Neural progenitor cell (in vitro differentiated cells): Measurements from ENCODE around the gene MATN1. TPM values are rescaled to one million over a fixed set of nuclear protein-coding genes. Genes with fewer than 3 reads are reported as not detected.

Experiments
- DNase-seq: peaks from one replicate; pipeline ENCODE4 v3.0.0-alpha.2; 2016; ENCODE audit warnings: low spot score
- H2AFZ ChIP-seq: fragments of 200-600 bp; sonication (generic); replicated peaks from 2 replicates; pipeline ENCODE4 v1.6.1; 2016; ENCODE audit warnings: antibody characterized with exemption
- H3F3A ChIP-seq: fragments of 200-600 bp; sonication (generic); 2 replicates; pipeline ENCODE4 v1.6.1; 2016; ENCODE audit warnings: antibody characterized with exemption, low read depth
- H3K27ac ChIP-seq: fragments of 200-600 bp; sonication (generic); 2 replicates; pipeline ENCODE4 v1.5.1; 2016; ENCODE audit warnings: mild to moderate bottlenecking
- H3K27me3 ChIP-seq: fragments of 200-600 bp; sonication (generic); 2 replicates; pipeline ENCODE4 v1.6.1; 2016; ENCODE audit warnings: mild to moderate bottlenecking, moderate library complexity
- H3K36me3 ChIP-seq: fragments of 200-600 bp; sonication (generic); 2 replicates; pipeline ENCODE4 v1.5.1; 2016
- H3K4me1 ChIP-seq: fragments of 200-600 bp; sonication (generic); 2 replicates; pipeline ENCODE4 v1.6.1; 2016; ENCODE audit warnings: mixed run types
- H3K4me2 ChIP-seq: fragments of 200-600 bp; sonication (generic); 2 replicates; pipeline ENCODE4 v1.6.1; 2016
- H3K4me3 ChIP-seq: fragments of 200-600 bp; sonication (generic); 2 replicates; pipeline ENCODE4 v1.5.1; 2016
- H3K79me2 ChIP-seq: fragments of 200-600 bp; sonication (generic); 2 replicates; pipeline ENCODE4 v1.6.1; 2016; ENCODE audit warnings: low read depth
- H3K9ac ChIP-seq: fragments of 200-600 bp; sonication (generic); 2 replicates; pipeline ENCODE4 v1.6.1; 2016
- H3K9me3 ChIP-seq: fragments of 200-600 bp; sonication (generic); 2 replicates; pipeline ENCODE4 v1.5.1; 2016; ENCODE audit warnings: low read depth
- H4K20me1 ChIP-seq: fragments of 200-600 bp; sonication (generic); 2 replicates; pipeline ENCODE4 v1.6.1; 2016; ENCODE audit warnings: low read depth
- H3K27ac Mint-ChIP-seq: 3 replicates; pipeline ENCODE4 v1.8.0; 2021; ENCODE audit warnings: mixed read lengths
- H3K27me3 Mint-ChIP-seq: 2 replicates; pipeline ENCODE4 v1.8.0; 2022; ENCODE audit warnings: low read depth, mild to moderate bottlenecking, inconsistent platforms, moderate library complexity, mixed read lengths; ENCODE audit not compliant: insufficient read depth
- H3K36me3 Mint-ChIP-seq: 3 replicates; pipeline ENCODE4 v1.8.0; 2021; ENCODE audit warnings: mixed read lengths
- H3K4me1 Mint-ChIP-seq: 3 replicates; pipeline ENCODE4 v1.8.0; 2021; ENCODE audit warnings: mixed read lengths
- H3K4me3 Mint-ChIP-seq: 3 replicates; pipeline ENCODE4 v1.8.0; 2021; ENCODE audit warnings: mild to moderate bottlenecking, moderate library complexity, mixed read lengths
- H3K9me3 Mint-ChIP-seq: 3 replicates; pipeline ENCODE4 v1.8.0; 2020; ENCODE audit warnings: mixed read lengths
- EZH2 ChIP-seq: fragments of 200-600 bp; sonication (generic); IDR thresholded peaks from 2 replicates; pipeline ENCODE4 v1.6.1; 2017; ENCODE audit warnings: antibody characterized with exemption, mild to moderate bottlenecking, moderate library complexity
- EZH2phosphoT487 ChIP-seq: fragments of 200-600 bp; sonication (generic); IDR thresholded peaks from 2 replicates; pipeline ENCODE4 v1.6.1; 2017; ENCODE audit warnings: antibody characterized with exemption
- total RNA-seq: library from RNA; depleted of rRNA; stranded (reverse); fragments of >200 nt; gene quantifications from 2 replicates; pipeline ENCODE4 v1.2.3, GENCODE V29; 2015; ENCODE audit warnings: low replicate concordance
- TF ChIP-seq, protein P1 (sequence below): fragments of 200-600 bp; sonication (generic); IDR thresholded peaks from 2 replicates; pipeline ENCODE4 v1.5.1; 2017; ENCODE audit warnings: antibody characterized with exemption, mild to moderate bottlenecking

MATN1 gene
- total RNA-seq, 1 donor from 2014 or later: not detected

DNA sequence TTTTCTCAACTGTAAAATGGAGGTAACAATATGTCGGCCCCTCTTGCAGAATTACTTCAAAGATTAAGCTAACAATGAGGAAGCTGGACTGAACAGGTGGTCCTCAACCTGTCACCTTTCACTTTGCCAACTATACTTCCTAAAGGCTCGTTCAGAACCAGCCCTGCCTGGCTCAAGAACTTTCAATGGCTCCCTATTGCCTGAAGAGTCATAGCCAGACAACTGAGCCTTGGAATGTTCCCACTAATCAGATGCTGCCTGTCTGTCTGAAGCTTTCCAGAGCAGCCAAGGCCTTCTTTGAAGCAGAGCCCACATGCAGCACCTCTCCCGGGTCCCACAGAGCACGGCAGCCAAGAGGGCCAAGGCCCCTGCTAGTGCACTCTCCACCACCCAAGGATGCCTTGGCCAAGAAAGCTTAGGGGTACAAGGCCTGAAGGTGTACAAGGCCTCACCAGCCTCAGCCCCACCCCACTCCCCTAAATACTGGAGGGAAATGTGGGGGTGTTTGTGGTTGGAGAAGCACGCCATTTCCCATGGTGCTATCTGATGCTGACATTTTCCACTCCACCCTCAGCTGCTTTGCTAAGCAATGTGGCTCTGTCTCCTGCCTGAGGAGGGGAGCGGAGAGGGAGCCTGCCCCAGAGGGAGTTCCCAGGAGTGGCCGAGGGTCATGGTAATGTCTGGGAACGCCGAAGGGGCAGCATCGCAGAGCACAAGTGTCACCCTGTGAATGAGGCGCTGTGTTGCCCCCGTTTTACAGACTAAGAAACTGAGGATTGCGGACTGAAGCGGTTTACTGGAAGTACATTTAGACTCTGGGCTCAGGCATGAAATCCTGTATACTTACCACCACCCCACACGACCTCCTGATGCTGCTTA, 42.4 kb upstream of the MATN1 start:
- no peak overlapping the region for H3K9ac ChIP-seq
- Mint-ChIP-seq H3K36me3 (no peaks in the 10 kb centered on the region), H3K27me3 (peaks cover 2% of the 10 kb centered on the region), H3K4me1 (peaks cover 17% of the 10 kb centered on the region), H3K9me3 (no peaks in the 10 kb centered on the region), H3K27ac (no peak overlapping the region), H3K4me3 (no peak overlapping the region)
- no peaks in the 10 kb centered on the region for H3F3A ChIP-seq
- TF ChIP-seq, protein P1, sequence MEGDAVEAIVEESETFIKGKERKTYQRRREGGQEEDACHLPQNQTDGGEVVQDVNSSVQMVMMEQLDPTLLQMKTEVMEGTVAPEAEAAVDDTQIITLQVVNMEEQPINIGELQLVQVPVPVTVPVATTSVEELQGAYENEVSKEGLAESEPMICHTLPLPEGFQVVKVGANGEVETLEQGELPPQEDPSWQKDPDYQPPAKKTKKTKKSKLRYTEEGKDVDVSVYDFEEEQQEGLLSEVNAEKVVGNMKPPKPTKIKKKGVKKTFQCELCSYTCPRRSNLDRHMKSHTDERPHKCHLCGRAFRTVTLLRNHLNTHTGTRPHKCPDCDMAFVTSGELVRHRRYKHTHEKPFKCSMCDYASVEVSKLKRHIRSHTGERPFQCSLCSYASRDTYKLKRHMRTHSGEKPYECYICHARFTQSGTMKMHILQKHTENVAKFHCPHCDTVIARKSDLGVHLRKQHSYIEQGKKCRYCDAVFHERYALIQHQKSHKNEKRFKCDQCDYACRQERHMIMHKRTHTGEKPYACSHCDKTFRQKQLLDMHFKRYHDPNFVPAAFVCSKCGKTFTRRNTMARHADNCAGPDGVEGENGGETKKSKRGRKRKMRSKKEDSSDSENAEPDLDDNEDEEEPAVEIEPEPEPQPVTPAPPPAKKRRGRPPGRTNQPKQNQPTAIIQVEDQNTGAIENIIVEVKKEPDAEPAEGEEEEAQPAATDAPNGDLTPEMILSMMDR: no peak
- TF ChIP-seq EZH2phosphoT487: no peak
- no peak for TF ChIP-seq EZH2
- H3K27me3 ChIP-seq: no peaks in the 10 kb centered on the region
- no peak for DNase-seq
- no peak overlapping the region for H3K27ac ChIP-seq
- no peak overlapping the region for H2AFZ ChIP-seq
- H3K4me3 ChIP-seq: no peak overlapping the region
- no peak overlapping the region for H3K4me2 ChIP-seq
- H3K79me2 ChIP-seq: no peaks in the 10 kb centered on the region
- no peaks in the 10 kb centered on the region for H3K36me3 ChIP-seq
- H4K20me1 ChIP-seq: no peaks in the 10 kb centered on the region
- peaks cover 13% of the 10 kb centered on the region for H3K4me1 ChIP-seq
- no peaks in the 10 kb centered on the region for H3K9me3 ChIP-seq

- H3K27me3 Mint-ChIP-seq: peaks cover 2% of the 10 kb centered on the region
Observed at GRCh38 chr1:30764939-30765555, 41.7 kb upstream of the MATN1 start.

GRCh38 chr1:30764396-30764795, 41.0 kb upstream of the MATN1 start:
- H3K27me3 ChIP-seq: no peaks in the 10 kb centered on the region
- Mint-ChIP-seq H3K4me3 (no peak overlapping the region), H3K27ac (no peak overlapping the region), H3K27me3 (peaks cover under 1% of the 10 kb centered on the region), H3K9me3 (peaks cover 5% of the 10 kb centered on the region), H3K36me3 (no peaks in the 10 kb centered on the region), H3K4me1 (peaks cover 28% of the 10 kb centered on the region)
- H3K27ac ChIP-seq: no peak overlapping the region
- H3K4me3 ChIP-seq: no peak overlapping the region
- no peak overlapping the region for H3K4me2 ChIP-seq
- H3F3A ChIP-seq: no peaks in the 10 kb centered on the region
- H3K4me1 ChIP-seq: peaks cover 19% of the 10 kb centered on the region
- H3K79me2 ChIP-seq: no peaks in the 10 kb centered on the region
- no peak for TF ChIP-seq EZH2
- no peaks in the 10 kb centered on the region for H3K36me3 ChIP-seq
- no peak for DNase-seq
- no peak overlapping the region for H2AFZ ChIP-seq
- H3K9ac ChIP-seq: no peak overlapping the region
- no peaks in the 10 kb centered on the region for H3K9me3 ChIP-seq
- H4K20me1 ChIP-seq: no peaks in the 10 kb centered on the region

More at GRCh38 chr1:30764939-30765555, 41.7 kb upstream of the MATN1 start:
- Histone ChIP-seq H3F3A (no peaks in the 10 kb centered on the region), H4K20me1 (no peaks in the 10 kb centered on the region), H3K27me3 (no peaks in the 10 kb centered on the region), H3K79me2 (no peaks in the 10 kb centered on the region), H3K4me3 (no peak overlapping the region), H3K9ac (no peak overlapping the region), H3K4me2 (no peak overlapping the region), H3K27ac (no peak overlapping the region), H3K36me3 (no peaks in the 10 kb centered on the region), H3K4me1 (peaks cover 15% of the 10 kb centered on the region), H3K9me3 (no peaks in the 10 kb centered on the region), H2AFZ (no peak overlapping the region)
- H3K4me1 Mint-ChIP-seq: peaks cover 22% of the 10 kb centered on the region
- TF ChIP-seq EZH2 (no peak), EZH2phosphoT487 (no peak)
- TF ChIP-seq, protein P1: no peak
- H3K27ac Mint-ChIP-seq: no peak overlapping the region
- H3K4me3 Mint-ChIP-seq: no peak overlapping the region
- no peaks in the 10 kb centered on the region for H3K36me3 Mint-ChIP-seq
- H3K9me3 Mint-ChIP-seq: peaks cover 3% of the 10 kb centered on the region
- DNase-seq: no peak
